Medulla oblongata (tissue), 1 donor: Measurements from ENCODE around the gene PTCH1.

ENCODE experiments used
- DNase-seq: peaks from one replicate; pipeline ENCODE4 v3.0.0-alpha.2; 2015; ENCODE audit errors: extremely low spot score

Gene PTCH1

GRCh38 chr9:95498641-95499040 lies 18.1 kb downstream of the PTCH1 start:
- DNase-seq = no peak

- DNase-seq = no peak
Measured at GRCh38 chr9:95497772-95498171, 19.0 kb downstream of the PTCH1 start.

- no peak for DNase-seq
Measured at GRCh38 chr9:95496687-95497086, 20.1 kb downstream of the PTCH1 start.

- peak; percentile 33 for DNase-seq
Measured at GRCh38 chr9:95495961-95496360, 20.8 kb downstream of the PTCH1 start.

- DNase-seq = no peak
Measured at GRCh38 chr9:95495529-95495928, 21.2 kb downstream of the PTCH1 start.

GRCh38 chr9:95494416-95495371 lies 22.1 kb downstream of the PTCH1 start:
- DNase-seq = no peak

GRCh38 chr9:95494022-95494415 lies 22.8 kb downstream of the PTCH1 start:
- peak; percentile 83 for DNase-seq

- DNase-seq = no peak
Measured at GRCh38 chr9:95493402-95493801, 23.4 kb downstream of the PTCH1 start.

GRCh38 chr9:95491543-95492320 lies 25.0 kb downstream of the PTCH1 start:
- DNase-seq = no peak

- DNase-seq = no peak
Measured at GRCh38 chr9:95488954-95489353, 27.8 kb downstream of the PTCH1 start.

- no peak for DNase-seq
Measured at GRCh38 chr9:95486318-95486717, 30.5 kb downstream of the PTCH1 start.

GRCh38 chr9:95484225-95484624 lies 32.5 kb downstream of the PTCH1 start:
- no peak for DNase-seq

GRCh38 chr9:95483431-95483830 lies 33.3 kb downstream of the PTCH1 start:
- DNase-seq = no peak

- no peak for DNase-seq
Measured at GRCh38 chr9:95482621-95483020, 34.1 kb downstream of the PTCH1 start.

- DNase-seq = no peak
Measured at GRCh38 chr9:95481000-95481399, 35.8 kb downstream of the PTCH1 start.

GRCh38 chr9:95480346-95480745 lies 36.4 kb downstream of the PTCH1 start:
- no peak for DNase-seq

GRCh38 chr9:95479330-95479729 lies 37.4 kb downstream of the PTCH1 start:
- no peak for DNase-seq

- DNase-seq = peak; percentile 63
Measured at GRCh38 chr9:95478335-95478734, 38.4 kb downstream of the PTCH1 start.

- no peak for DNase-seq
Measured at GRCh38 chr9:95477885-95478284, 38.9 kb downstream of the PTCH1 start.

- DNase-seq = peak; percentile 86
Measured at GRCh38 chr9:95477441-95477840, 39.3 kb downstream of the PTCH1 start.

GRCh38 chr9:95468791-95469190 lies 48.0 kb downstream of the PTCH1 start:
- DNase-seq = no peak

GRCh38 chr9:95465115-95465514 lies 51.7 kb downstream of the PTCH1 start:
- peak; percentile 63 for DNase-seq
